K562 (cell line): ENCODE data around the gene CLIP1. TPM values are rescaled to one million over a fixed set of nuclear protein-coding genes. Genes with fewer than 3 reads are reported as not detected.
A peak's percentile ranks its signal among the peaks of the same experiment; 100 is the strongest.

Experiments
- BDP1 ChIP-seq: IDR thresholded peaks from 3 replicates; pipeline ENCODE4 v1.6.1; 2011; ENCODE audit not compliant: insufficient read length, insufficient read depth
- BHLHE40 ChIP-seq: IDR thresholded peaks from 2 replicates; pipeline ENCODE4 v1.6.1; 2011; ENCODE audit warnings: low read length, improper control_type of control experiment
- BRD9 ChIP-seq: fragments of 450-650 bp; IDR thresholded peaks from 2 replicates; pipeline ENCODE4 v1.6.1; 2018; ENCODE audit warnings: low read depth; ENCODE audit not compliant: partially characterized antibody
- CAMTA2 ChIP-seq: fragments of 250-450 bp; sonication (Bioruptor Pico); conservative IDR thresholded peaks from 2 replicates; pipeline ENCODE4 v1.5.1; 2022
- ELF1 ChIP-seq: fragments of 200-800 bp; sonication (Bioruptor generic); IDR thresholded peaks from 2 replicates; pipeline ENCODE4 v1.6.1; 2016; ENCODE audit warnings: missing genetic modification characterization, missing compliant biosample characterization
- ETV1 ChIP-seq: fragments of 450-650 bp; conservative IDR thresholded peaks from 2 replicates; pipeline ENCODE4 v1.6.1; 2016; ENCODE audit warnings: missing genetic modification characterization, control low read depth, low read depth, missing compliant biosample characterization
- LCOR ChIP-seq: sonication (generic); formaldehyde crosslinking; IDR thresholded peaks from 2 replicates; pipeline ENCODE4 v1.8.0; 2022; ENCODE audit warnings: mild to moderate bottlenecking, missing genetic modification reagents
- MECOM ChIP-seq: fragments of 250-450 bp; sonication (Bioruptor Pico); IDR thresholded peaks from 2 replicates; pipeline ENCODE4 v1.8.0; 2022; ENCODE audit warnings: inconsistent platforms
- MTF1 ChIP-seq: fragments of 250-450 bp; sonication (Bioruptor Pico); IDR thresholded peaks from 2 replicates; pipeline ENCODE4 v1.9.0; 2021; ENCODE audit warnings: moderate library complexity, mild to moderate bottlenecking, inconsistent platforms, borderline replicate concordance
- PHB2 ChIP-seq: fragments of 450-650 bp; IDR thresholded peaks from 2 replicates; pipeline ENCODE4 v1.6.1; 2017; ENCODE audit warnings: low read depth
- POLR2G ChIP-seq: fragments of 200-400 bp; formaldehyde crosslinking; IDR thresholded peaks from 2 replicates; pipeline ENCODE4 v1.6.1; 2017; ENCODE audit warnings: low read depth, mild to moderate bottlenecking, antibody characterized with exemption, low read length, moderate library complexity
- ZBTB7A ChIP-seq: IDR thresholded peaks from 2 replicates; pipeline ENCODE4 v1.6.1; 2011; ENCODE audit warnings: low read depth, mild to moderate bottlenecking, low read length, moderate library complexity, borderline replicate concordance; ENCODE audit not compliant: control insufficient read depth
- polyA plus RNA-seq, 8 experiments: library from polyadenylated mRNA; depleted of rRNA in 4 of 8; stranded (reverse) in 5 of 8; unstranded in 3 of 8; fragments of >200 nt; fragmentation: Nextera tagmentation in 2 of 8; fragmentation: Illumina TruSeq in 1 of 8; extraction: Ambion mirVana in 2 of 8; extraction: Trizol in 1 of 8; gene quantifications; 2 replicates each; pipeline versions ENCODE4 v1.2.1 to v1.2.3, GENCODE V29; 2011 to 2014; ENCODE audit warnings: inconsistent platforms in 1 of 8, missing spikeins in 1 of 8
- total RNA-seq, 7 experiments: library from RNA; depleted of rRNA in 6 of 7; stranded (reverse); fragments of >200 nt in 6 of 7; fragmentation: Illumina TruSeq in 2 of 7; extraction: Trizol in 2 of 7; gene quantifications; 2 replicates each; pipeline versions ENCODE4 v1.2.1 to v1.2.3, GENCODE V29; 2011 to 2021; ENCODE audit warnings: low replicate concordance in 1 of 7
- TF ChIP-seq, protein P1 (sequence below): fragments of 150-350 bp; conservative IDR thresholded peaks from 2 replicates; pipeline ENCODE4 v1.6.1; 2014; ENCODE audit warnings: low read length
- TF ChIP-seq, protein P2 (sequence below): sonication (generic); formaldehyde crosslinking; IDR thresholded peaks from 2 replicates; pipeline ENCODE4 v1.8.0; 2022; ENCODE audit warnings: mild to moderate bottlenecking, missing genetic modification reagents
- TF ChIP-seq, protein P3 (sequence below): fragments of 250-450 bp; sonication (Bioruptor Pico); IDR thresholded peaks from 2 replicates; pipeline ENCODE4 v1.5.0; 2020; ENCODE audit warnings: mild to moderate bottlenecking, borderline replicate concordance
- TF ChIP-seq, protein P4 (sequence below): sonication (generic); formaldehyde crosslinking; IDR thresholded peaks from 2 replicates; pipeline ENCODE4 v1.8.0; 2022; ENCODE audit warnings: missing genetic modification reagents, mild to moderate bottlenecking, moderate library complexity, borderline replicate concordance
- TF ChIP-seq, protein P5 (sequence below): sonication (generic); formaldehyde crosslinking; IDR thresholded peaks from 2 replicates; pipeline ENCODE4 v1.8.1; 2023; ENCODE audit warnings: mild to moderate bottlenecking, missing genetic modification reagents

Gene CLIP1
- total and polyA plus RNA-seq, 9 of the 15 experiments (the other 6 are each of a cell fraction or from before 2014, with no cell fraction given), result 5.8 to 33.9 (median 27.6) TPM

DNA sequence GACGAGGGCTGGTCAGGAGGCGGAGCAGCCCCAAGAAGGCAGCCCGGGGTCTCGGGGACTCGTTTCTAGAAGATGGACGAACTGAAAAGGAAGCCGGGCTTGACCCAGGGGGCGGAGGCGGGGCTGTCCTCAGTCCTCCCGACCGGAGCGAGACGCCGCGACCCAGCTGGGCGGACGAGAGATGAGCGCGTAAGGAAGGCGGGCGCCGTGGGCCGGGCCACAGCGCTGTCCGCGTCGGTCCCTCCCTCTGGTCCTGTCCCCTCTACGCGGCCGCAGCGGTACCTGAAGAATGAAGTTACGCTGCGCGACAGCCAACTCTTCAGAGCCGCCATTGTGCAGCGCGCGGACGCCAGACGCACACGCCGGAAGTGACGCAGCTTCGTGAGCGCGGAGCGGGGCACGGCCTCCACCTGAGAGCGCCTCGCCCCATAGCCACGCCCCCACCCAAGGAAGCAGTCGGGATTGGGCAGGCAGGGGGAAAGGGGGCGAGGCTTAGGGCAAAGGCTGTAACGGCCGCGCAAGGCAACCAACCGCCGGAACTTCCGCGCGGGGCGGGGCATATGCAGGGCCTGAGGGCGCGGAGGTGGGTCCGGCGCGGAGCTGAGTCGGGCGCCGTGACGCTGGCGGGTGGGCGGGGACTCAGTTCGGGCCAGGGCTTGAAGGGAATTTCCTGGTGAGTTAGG lies 196.6 kb downstream of the CLIP1 start, which contains the start of gene DIABLO (continued):
- TF ChIP-seq BDP1, result no peak
- TF ChIP-seq CAMTA2 (CRISPR knock-in tag), result no peak
- TF ChIP-seq, protein P1, sequence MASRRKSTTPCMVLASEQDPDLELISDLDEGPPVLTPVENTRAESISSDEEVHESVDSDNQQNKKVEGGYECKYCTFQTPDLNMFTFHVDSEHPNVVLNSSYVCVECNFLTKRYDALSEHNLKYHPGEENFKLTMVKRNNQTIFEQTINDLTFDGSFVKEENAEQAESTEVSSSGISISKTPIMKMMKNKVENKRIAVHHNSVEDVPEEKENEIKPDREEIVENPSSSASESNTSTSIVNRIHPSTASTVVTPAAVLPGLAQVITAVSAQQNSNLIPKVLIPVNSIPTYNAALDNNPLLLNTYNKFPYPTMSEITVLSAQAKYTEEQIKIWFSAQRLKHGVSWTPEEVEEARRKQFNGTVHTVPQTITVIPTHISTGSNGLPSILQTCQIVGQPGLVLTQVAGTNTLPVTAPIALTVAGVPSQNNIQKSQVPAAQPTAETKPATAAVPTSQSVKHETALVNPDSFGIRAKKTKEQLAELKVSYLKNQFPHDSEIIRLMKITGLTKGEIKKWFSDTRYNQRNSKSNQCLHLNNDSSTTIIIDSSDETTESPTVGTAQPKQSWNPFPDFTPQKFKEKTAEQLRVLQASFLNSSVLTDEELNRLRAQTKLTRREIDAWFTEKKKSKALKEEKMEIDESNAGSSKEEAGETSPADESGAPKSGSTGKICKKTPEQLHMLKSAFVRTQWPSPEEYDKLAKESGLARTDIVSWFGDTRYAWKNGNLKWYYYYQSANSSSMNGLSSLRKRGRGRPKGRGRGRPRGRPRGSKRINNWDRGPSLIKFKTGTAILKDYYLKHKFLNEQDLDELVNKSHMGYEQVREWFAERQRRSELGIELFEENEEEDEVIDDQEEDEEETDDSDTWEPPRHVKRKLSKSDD, result no peak
- TF ChIP-seq, protein P2, sequence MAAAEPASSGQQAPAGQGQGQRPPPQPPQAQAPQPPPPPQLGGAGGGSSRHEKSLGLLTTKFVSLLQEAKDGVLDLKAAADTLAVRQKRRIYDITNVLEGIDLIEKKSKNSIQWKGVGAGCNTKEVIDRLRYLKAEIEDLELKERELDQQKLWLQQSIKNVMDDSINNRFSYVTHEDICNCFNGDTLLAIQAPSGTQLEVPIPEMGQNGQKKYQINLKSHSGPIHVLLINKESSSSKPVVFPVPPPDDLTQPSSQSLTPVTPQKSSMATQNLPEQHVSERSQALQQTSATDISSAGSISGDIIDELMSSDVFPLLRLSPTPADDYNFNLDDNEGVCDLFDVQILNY, result 0 out of 2 replicates have a peak, but pooled peaks have one; percentile 69
- TF ChIP-seq MECOM, result no peak
- TF ChIP-seq ZBTB7A, result no peak
- TF ChIP-seq, protein P3, sequence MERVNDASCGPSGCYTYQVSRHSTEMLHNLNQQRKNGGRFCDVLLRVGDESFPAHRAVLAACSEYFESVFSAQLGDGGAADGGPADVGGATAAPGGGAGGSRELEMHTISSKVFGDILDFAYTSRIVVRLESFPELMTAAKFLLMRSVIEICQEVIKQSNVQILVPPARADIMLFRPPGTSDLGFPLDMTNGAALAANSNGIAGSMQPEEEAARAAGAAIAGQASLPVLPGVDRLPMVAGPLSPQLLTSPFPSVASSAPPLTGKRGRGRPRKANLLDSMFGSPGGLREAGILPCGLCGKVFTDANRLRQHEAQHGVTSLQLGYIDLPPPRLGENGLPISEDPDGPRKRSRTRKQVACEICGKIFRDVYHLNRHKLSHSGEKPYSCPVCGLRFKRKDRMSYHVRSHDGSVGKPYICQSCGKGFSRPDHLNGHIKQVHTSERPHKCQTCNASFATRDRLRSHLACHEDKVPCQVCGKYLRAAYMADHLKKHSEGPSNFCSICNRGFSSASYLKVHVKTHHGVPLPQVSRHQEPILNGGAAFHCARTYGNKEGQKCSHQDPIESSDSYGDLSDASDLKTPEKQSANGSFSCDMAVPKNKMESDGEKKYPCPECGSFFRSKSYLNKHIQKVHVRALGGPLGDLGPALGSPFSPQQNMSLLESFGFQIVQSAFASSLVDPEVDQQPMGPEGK (CRISPR knock-in tag), result no peak
- peak; percentile 82 for TF ChIP-seq ETV1 (tag)
- TF ChIP-seq MTF1, result no peak
- TF ChIP-seq LCOR (CRISPR knock-in tag), result peak; percentile 66
- peak; percentile 46; the same call in 1 of the 2 replicates for TF ChIP-seq BHLHE40
- TF ChIP-seq POLR2G, result peak; percentile 98
- TF ChIP-seq PHB2, result no peak
- no peak for TF ChIP-seq BRD9
- TF ChIP-seq, protein P4, sequence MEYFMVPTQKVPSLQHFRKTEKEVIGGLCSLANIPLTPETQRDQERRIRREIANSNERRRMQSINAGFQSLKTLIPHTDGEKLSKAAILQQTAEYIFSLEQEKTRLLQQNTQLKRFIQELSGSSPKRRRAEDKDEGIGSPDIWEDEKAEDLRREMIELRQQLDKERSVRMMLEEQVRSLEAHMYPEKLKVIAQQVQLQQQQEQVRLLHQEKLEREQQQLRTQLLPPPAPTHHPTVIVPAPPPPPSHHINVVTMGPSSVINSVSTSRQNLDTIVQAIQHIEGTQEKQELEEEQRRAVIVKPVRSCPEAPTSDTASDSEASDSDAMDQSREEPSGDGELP, result peak; percentile 96
- no peak for TF ChIP-seq ELF1
- TF ChIP-seq, protein P5, sequence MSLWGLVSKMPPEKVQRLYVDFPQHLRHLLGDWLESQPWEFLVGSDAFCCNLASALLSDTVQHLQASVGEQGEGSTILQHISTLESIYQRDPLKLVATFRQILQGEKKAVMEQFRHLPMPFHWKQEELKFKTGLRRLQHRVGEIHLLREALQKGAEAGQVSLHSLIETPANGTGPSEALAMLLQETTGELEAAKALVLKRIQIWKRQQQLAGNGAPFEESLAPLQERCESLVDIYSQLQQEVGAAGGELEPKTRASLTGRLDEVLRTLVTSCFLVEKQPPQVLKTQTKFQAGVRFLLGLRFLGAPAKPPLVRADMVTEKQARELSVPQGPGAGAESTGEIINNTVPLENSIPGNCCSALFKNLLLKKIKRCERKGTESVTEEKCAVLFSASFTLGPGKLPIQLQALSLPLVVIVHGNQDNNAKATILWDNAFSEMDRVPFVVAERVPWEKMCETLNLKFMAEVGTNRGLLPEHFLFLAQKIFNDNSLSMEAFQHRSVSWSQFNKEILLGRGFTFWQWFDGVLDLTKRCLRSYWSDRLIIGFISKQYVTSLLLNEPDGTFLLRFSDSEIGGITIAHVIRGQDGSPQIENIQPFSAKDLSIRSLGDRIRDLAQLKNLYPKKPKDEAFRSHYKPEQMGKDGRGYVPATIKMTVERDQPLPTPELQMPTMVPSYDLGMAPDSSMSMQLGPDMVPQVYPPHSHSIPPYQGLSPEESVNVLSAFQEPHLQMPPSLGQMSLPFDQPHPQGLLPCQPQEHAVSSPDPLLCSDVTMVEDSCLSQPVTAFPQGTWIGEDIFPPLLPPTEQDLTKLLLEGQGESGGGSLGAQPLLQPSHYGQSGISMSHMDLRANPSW (CRISPR knock-in tag), result no peak
